ENCODE data around the gene WNT2B.

DNA sequence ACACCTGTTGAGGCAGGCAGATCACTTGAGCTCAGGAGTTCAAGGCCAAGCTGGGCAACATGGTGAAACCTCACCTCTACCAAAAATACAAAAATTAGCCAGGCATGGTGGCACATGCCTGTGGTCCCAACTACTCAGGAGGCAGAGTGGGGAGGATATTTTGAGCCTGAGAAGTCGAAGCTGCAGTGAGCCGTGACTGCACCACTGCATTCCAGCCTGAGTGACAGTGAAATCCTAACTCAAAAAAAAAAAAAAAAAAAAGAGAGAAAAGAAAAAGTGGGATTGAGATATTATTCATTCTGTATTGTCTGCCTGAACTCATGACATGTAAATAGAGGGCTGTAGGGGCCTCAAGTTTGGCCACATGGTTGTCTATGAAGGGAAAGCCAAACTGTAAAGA is 37.3 kb downstream of the WNT2B start:
- TF ChIP-seq POLR2AphosphoS5 (IDR thresholded peaks at IDR 0.05; ENCODE audit: low read length) (no peak), EZH2 (IDR thresholded peaks at IDR 0.05; ENCODE audit: borderline replicate concordance, control insufficient read depth, low read depth, low read length) (no peak), CBFB (IDR thresholded peaks at IDR 0.05; ENCODE audit: low read depth) (no peak), POLR2A (IDR thresholded peaks at IDR 0.05; ENCODE audit: low read depth, low read length) (no peak), ZZZ3 (IDR thresholded peaks at IDR 0.05; ENCODE audit: control insufficient read depth, insufficient read length, low read depth) (no peak)
- TF ChIP-seq, protein P1, sequence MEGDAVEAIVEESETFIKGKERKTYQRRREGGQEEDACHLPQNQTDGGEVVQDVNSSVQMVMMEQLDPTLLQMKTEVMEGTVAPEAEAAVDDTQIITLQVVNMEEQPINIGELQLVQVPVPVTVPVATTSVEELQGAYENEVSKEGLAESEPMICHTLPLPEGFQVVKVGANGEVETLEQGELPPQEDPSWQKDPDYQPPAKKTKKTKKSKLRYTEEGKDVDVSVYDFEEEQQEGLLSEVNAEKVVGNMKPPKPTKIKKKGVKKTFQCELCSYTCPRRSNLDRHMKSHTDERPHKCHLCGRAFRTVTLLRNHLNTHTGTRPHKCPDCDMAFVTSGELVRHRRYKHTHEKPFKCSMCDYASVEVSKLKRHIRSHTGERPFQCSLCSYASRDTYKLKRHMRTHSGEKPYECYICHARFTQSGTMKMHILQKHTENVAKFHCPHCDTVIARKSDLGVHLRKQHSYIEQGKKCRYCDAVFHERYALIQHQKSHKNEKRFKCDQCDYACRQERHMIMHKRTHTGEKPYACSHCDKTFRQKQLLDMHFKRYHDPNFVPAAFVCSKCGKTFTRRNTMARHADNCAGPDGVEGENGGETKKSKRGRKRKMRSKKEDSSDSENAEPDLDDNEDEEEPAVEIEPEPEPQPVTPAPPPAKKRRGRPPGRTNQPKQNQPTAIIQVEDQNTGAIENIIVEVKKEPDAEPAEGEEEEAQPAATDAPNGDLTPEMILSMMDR (IDR thresholded peaks at IDR 0.05 in 2 of 3, conservative IDR thresholded peaks at IDR 0.05 in 1 of 3; ENCODE audit: control insufficient read depth in 2 of 3, extremely low read depth in 1 of 3, insufficient read depth in 1 of 3, low read depth in 3 of 3, low read length in 3 of 3): no peak
- TF ChIP-seq, protein P2, sequence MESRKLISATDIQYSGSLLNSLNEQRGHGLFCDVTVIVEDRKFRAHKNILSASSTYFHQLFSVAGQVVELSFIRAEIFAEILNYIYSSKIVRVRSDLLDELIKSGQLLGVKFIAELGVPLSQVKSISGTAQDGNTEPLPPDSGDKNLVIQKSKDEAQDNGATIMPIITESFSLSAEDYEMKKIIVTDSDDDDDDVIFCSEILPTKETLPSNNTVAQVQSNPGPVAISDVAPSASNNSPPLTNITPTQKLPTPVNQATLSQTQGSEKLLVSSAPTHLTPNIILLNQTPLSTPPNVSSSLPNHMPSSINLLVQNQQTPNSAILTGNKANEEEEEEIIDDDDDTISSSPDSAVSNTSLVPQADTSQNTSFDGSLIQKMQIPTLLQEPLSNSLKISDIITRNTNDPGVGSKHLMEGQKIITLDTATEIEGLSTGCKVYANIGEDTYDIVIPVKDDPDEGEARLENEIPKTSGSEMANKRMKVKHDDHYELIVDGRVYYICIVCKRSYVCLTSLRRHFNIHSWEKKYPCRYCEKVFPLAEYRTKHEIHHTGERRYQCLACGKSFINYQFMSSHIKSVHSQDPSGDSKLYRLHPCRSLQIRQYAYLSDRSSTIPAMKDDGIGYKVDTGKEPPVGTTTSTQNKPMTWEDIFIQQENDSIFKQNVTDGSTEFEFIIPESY (IDR thresholded peaks at IDR 0.05): no peak
- TF ChIP-seq, protein P3, sequence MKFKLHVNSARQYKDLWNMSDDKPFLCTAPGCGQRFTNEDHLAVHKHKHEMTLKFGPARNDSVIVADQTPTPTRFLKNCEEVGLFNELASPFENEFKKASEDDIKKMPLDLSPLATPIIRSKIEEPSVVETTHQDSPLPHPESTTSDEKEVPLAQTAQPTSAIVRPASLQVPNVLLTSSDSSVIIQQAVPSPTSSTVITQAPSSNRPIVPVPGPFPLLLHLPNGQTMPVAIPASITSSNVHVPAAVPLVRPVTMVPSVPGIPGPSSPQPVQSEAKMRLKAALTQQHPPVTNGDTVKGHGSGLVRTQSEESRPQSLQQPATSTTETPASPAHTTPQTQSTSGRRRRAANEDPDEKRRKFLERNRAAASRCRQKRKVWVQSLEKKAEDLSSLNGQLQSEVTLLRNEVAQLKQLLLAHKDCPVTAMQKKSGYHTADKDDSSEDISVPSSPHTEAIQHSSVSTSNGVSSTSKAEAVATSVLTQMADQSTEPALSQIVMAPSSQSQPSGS (IDR thresholded peaks at IDR 0.05; ENCODE audit: low read length): no peak
- TF ChIP-seq, protein P4, sequence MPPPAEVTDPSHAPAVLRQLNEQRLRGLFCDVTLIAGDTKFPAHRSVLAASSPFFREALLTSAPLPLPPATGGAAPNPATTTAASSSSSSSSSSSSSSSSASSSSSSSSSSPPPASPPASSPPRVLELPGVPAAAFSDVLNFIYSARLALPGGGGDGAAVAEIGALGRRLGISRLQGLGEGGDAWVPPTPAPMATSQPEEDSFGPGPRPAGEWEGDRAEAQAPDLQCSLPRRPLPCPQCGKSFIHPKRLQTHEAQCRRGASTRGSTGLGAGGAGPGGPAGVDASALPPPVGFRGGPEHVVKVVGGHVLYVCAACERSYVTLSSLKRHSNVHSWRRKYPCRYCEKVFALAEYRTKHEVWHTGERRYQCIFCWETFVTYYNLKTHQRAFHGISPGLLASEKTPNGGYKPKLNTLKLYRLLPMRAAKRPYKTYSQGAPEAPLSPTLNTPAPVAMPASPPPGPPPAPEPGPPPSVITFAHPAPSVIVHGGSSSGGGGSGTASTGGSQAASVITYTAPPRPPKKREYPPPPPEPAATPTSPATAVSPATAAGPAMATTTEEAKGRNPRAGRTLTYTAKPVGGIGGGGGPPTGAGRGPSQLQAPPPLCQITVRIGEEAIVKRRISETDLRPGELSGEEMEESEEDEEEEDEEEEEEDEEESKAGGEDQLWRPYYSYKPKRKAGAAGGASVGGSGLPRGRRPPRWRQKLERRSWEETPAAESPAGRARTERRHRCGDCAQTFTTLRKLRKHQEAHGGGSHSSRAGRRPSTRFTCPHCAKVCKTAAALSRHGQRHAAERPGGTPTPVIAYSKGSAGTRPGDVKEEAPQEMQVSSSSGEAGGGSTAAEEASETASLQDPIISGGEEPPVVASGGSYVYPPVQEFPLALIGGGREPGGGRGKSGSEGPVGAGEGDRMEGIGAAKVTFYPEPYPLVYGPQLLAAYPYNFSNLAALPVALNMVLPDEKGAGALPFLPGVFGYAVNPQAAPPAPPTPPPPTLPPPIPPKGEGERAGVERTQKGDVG (CRISPR knock-in tag; IDR thresholded peaks at IDR 0.05): no peak
